ENCODE measurements around the gene LMAN1.
A peak's percentile ranks its signal among the peaks of the same experiment; 100 is the strongest.

Gene LMAN1, protein sequence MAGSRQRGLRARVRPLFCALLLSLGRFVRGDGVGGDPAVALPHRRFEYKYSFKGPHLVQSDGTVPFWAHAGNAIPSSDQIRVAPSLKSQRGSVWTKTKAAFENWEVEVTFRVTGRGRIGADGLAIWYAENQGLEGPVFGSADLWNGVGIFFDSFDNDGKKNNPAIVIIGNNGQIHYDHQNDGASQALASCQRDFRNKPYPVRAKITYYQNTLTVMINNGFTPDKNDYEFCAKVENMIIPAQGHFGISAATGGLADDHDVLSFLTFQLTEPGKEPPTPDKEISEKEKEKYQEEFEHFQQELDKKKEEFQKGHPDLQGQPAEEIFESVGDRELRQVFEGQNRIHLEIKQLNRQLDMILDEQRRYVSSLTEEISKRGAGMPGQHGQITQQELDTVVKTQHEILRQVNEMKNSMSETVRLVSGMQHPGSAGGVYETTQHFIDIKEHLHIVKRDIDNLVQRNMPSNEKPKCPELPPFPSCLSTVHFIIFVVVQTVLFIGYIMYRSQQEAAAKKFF

DNA sequence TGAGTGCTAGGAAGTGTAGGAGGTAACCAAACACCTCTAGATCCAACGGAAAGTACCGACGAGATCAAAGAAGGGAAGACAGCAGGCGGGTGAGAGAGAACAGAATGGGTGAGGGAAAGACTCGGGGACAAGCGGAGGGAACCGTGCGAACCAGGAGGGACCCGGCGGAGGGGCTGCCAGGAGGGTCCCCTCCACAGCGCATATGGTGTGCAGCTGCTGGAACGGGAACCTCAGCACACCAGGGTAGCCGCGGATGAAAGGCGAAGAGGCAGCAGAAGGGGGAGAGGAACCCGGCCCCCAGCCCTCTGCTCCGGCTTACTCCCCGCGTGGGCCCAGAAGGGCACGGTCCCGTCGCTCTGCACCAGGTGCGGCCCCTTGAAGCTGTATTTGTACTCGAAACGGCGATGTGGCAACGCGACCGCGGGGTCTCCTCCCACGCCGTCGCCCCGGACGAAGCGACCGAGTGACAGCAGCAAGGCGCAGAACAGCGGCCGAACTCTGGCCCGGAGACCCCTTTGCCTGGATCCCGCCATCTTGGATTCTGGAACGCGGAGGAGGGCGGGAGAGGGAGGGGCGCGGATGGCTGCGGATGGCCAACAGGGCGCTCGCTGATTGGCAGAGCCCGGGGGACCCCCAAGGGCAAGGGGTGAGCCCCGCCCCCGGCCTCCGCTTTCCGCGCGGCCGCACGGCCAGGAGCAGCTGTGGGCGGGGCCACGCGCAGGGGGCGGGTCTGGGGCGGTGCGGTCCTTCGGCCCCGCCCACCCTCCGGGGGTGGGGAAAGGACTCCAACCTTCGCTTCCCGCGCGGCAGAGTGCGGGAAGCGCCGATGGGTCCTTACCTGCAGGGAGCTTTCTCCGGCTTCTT, at the start of gene LMAN1:
Gene LMAN1 (minus strand): TSS at position 554 of the 864 bp plus-strand sequence. CDS start 21 bp downstream, at position 533.
- peak; percentile 95 for DNase-seq

DNA sequence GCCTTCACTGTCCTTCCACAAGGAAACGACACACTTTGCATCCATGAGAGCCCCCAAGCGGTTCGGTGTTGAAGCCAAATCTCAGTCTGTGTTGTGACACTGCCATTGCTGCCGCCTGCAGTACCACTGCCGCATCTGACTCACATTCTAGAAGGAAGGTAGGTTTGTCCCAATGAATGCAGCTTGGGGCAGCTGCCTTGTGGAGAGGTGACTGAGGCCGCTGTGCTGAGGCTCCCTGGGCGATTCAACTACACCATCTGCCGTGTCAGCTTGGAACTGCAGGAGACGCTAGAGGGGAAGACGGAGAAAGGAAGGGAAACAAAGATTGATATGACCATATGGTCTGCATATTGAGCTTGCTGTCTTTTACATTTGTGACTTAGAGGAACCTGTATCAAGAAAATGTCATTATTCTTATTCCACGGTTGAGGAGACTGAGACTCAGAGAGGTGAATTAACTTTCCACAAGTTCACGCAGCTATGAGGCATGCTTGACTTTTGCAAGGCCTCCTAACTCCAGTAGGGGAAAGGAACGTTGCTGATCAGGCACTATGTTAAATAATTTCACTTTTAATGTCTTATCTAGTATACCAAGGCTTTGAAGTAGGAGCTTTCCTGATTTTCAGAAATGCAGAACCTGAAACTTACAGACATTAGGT, 43.5 kb upstream of the LMAN1 start:
- DNase-seq, result peak; percentile 71

DNA sequence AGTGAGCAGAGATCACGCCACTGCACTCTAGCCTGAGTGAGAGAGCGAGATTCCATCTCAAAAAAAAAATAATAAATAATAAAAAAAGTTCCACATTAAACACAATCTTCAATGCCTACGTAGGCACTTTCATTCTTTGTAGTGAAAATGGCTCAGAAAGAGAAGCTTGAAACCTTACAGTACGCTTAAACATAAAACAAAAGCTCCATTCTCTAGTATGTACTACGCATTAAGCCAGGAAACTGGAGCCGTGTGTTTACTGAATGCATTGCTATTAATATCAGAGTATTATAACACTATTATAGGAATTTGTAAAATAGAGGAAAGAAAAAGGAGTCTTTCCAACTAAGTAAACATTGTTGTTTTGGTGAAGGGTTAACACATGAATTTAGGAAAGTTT, 41.3 kb upstream of the LMAN1 start:
- no peak for DNase-seq

DNA sequence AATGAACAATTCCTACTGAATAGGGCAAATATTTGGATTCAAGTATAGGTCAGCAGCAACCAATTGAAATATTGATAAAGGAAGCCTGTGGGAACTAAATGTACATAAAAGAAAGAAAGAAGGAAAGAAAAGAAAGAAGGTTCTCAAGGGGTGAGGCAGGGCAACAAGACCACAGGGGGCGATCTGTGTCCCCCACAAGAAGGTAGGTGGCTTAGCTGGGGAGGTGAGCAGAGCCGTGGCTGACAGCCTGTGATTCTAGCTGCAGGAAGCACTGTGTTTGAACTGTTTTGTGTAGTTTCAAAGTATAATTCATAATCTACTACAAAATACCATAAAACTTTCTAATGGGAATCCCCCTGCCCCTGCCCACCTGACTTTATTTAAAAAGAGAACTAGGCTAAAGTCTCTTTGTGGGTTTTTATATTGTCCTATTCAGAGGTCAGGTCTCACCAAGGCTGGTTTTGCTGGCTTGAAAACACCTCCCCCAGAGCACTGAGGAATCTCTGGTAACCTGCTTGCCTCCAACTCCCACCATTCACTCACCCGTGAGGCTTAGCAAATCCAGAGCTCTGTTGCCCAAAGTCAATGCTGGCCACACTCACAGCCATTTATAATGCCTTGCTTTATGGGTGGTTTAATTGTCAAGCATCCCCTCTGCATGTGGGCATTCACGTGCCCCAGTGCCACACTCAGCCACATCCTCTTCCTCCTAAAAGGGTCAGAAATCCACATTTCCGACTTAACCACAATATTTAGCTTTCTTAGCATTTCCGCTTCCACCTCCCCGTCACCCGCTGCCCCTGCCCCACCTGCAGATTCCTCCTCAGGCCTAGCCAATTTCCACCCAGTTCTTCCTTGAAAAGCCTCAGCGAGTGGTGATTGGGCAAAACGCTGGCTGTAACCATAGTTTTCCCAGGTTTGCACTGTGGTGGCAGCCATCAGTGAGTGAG, 36.4 kb upstream of the LMAN1 start:
- DNase-seq, result no peak

DNA sequence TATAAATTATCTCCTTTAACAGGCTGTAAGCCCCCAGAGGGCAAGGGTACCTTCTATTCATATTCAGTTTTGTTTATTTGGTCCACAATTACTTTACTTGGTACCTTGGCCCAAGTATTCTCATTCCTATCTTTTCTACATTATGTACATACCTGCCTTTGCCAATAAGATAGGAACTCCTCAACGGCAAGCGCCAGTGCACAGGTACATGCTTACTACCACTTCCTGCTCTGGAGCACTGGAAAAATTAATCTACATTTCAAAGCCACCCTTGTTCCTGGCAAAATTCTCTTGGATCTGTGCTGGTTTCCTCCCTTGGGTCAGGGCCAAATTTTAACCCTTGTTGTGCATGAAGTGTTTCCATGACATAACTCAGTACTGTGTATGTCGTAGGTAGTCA, 34.3 kb upstream of the LMAN1 start:
- no peak for DNase-seq

DNA sequence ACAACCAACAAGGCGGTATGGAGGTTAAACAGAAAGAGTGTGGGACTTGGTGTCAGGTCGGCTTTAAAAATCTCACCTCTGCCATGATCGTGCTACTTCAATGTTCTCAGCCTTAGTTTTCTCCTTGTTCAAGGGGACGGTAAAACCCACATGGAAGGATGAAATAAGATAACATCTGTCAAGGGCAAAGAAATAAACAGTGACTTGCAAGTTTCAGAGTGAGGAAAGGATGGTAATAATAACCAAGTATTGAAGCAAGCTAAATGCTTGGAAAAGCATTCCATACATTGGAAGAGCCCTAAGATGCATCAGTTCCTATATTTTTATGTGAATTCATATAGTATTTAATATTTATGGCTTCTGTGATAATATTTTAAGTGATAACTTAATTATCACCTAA, 29.8 kb upstream of the LMAN1 start:
- no peak for DNase-seq

DNA sequence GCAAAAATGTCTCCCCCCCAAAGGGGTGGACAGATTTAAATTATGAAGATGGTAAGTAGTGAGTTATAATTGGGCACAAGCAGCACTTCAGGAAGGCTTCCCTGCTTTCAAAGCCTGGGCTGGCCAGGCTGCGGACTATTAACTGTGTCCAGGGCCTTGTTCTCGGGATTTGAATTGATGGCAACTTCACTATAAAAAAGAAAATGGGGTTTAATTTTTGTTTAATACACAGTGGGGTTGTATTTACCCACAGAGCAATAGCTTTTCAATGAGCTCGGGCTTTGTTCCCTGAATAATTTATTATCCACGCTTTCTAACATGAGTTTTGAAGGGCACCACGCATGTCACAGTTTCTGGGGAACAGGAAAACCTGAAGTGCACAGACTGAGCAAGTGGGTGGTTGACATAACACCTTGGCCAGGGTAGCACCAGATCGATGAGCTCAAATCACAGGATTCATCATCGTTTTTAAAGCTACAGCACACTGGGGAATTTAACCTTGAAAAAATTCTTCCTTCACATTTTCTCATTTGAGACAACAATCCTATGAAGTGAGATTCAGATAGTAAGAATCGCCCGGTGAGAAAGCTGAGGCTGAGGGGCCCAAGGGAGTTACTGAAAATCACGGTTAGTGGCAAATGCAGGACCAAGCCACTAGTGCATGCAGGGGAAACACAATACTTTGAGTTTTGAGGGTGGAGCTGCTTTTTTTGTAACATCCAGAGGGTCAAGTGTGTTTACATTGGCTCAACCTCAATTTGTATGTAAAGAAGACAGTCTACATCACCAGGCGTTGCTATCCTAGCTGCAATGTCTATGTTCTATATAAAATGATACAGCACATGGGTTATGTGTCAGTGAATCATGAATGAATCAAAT, 28.9 kb upstream of the LMAN1 start:
- DNase-seq, result no peak

DNA sequence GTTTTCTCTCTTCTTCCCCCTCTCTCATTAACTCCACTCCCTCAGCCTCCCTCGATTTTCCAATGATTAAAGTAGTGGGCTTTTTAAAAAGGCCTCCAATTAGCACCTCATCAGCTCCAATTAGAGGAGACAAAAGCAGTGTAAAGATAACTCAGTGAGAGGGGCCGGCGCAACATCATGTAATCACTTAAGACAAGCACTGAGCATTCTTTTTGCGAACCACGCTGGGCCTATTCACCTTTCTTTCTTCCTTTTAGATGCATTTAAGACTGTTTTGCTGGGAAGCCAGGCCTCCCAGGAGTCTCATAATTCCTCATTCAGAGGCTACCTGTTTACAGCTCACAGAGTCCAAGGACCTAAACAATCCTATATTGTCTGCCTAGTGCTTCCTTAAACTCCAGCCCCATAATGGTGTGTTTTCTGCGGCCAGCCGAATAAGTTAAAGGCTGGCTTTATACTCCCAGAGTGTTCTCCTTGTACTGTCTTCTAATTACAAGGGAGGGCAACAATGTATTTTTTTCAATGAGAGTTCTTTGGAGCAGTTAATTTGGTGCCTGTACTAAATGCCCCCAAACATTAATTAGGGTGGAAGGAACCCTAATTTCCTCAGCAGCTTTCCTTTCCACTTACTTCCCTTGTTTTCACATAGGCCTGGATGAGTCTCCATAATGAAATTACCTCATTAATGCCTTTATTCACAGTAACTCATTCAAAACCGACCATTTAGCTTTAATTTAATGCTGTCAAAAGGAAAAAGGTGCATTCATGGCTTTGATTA, 28.0 kb upstream of the LMAN1 start:
- DNase-seq, result no peak

DNA sequence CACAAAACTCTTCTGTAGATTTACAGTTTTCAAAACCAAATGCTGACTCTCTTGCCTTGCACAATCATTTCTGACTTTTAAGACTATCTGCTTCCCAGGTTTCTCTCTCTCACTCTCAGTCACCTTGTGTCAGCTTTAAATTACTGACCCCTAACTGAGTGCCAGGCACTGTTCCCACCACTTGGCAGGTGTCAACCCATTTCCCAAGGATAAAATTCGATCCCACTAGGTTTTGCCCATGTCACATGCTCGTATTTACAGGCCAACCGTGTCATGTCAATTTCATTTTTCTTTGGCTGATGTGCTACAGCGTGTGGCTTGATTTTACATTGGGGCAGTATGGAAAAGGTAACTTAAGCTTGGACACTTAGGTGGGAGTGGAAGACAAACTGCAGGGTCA, 26.1 kb upstream of the LMAN1 start:
- DNase-seq, result no peak

DNA sequence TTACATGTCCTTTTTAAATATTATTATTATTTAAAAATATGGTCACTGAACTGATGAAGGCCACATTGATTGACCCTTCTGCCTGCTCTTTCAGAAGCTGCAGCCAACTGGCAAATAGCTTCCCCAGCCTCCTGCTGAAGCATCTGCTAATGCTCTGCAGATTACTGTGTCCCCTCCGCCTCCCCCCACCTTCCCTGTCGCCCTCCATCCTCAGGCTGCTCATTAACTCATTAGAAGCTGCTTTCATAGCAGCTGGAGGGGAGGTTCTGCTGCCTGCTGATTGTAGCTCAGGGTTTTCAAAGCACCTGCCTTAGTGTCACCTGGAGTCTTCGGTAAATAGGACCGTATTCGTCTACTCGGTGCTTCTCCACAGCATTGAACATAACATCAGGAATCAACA, 24.8 kb upstream of the LMAN1 start:
- no peak for DNase-seq

DNA sequence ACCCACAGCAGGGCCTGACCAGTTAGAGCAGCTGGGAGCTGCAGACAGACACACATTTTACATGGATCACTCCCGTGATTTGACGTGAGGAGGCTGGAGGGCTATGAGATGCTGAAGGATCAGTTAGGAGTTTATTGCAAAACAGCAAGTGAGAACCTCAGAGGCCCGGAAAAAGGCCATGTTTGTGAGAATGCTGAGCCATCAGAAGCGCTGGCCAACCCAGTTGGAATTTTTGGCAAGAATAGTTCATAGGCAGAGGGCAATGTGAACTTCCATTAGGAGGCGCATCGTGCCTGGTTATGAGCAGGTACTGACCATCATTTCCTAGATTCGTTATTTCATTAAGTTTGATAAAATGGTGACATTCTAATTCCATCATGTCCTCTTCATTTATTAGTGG, 23.3 kb upstream of the LMAN1 start:
- no peak for DNase-seq

DNA sequence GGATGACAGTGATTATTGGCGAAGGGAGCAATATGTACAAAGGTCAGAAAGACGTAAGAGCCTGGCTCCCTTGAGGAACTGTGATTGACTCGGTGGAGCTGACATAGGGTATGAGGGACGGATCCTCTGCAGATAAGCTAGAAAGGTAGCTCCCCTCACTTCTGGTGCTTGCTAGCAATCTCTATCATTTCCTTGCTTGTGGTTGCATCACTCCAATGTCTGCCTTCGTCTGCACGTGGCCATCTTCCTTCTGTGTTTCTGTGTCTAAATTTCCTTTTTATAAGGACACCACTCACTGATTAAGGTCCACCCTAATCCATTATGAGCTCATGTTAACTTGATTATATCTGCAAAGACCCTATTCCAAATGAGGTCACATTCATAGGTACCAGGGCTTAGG, 22.9 kb upstream of the LMAN1 start:
- DNase-seq, result no peak

DNA sequence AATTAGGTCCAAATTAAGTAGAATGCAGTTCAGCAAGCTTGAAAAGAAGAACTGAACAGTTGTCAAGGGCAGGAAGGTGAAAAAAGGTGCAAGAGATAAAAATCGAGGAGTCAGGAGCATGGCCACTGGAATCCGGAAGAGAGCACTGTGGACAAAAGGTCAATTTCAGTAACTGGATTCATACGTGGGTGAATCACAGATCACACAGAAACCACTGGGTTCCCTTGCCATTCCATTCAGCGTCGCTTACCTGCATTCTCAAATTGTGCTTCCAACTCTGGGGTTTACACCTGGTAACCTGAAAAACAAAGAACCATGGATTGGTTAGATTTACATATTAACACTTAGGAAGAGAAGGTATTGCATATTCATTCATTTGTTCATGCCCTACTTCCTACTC, 21.6 kb upstream of the LMAN1 start:
- DNase-seq, result no peak

DNA sequence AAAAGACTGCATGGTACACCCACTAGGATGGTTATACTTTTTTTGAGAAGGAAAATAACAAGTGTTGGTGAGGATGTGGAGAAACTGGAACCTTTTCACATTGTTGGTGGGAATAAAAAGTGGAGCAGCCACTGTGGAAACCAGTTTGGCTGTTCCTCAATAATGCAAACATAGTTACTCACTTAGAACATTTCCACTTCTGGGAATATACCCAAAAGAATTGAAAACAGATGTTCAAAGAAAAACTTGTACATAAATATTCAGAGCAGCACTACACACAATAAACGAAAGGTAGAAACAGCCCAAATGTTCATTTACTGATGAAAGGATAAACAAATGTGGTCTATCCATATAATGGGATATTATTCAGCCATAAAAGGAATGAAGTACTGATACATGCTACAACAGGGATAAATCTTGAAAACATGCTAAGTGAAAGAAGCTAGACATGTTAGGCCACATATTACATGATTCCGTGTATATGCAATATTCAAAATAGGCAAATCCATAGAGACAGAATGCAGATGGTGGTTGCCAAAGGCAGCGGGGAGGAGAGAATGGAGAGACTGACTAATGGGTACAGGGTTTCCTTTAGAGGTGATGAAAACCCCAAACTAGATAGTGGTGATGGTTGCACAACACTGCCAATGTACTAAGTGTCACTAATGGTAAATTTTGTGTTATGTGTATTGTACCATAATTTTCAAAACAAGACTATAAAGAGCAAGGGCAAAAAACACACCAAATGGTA, 20.9 kb upstream of the LMAN1 start:
- DNase-seq, result no peak

DNA sequence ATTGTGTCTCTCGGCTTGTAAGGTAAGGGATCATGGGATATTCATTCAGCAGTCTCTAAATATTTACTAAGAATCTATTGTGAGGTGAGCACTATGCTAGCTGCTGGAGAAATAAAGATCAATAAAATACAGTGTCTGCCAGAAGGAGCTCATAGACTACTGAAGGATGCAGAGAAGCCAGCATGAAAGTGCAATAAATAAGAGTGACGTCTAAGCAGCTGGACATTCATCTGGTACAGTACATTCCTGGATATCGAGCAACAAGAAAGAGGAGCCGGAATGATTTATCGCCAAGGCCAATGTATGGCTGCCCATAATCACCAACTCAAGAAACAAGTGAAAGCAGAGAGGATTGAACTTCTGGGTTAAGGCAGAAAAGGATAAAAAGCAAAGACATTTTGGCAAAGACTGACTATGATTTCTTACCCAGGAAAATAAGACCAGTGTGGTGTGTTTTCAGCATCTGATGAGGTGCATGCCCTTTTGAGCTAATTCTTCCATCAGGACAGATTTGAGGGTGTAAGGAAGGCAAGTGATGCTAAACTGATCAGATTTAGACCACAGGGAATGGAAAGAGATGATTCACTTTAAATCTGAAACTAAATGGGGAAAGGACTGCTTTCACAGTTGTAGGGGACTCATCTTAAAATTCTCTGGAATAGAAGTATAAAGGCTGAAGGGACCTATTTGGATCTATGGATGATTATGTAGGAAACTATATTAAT, 18.7 kb upstream of the LMAN1 start:
- no peak for DNase-seq

DNA sequence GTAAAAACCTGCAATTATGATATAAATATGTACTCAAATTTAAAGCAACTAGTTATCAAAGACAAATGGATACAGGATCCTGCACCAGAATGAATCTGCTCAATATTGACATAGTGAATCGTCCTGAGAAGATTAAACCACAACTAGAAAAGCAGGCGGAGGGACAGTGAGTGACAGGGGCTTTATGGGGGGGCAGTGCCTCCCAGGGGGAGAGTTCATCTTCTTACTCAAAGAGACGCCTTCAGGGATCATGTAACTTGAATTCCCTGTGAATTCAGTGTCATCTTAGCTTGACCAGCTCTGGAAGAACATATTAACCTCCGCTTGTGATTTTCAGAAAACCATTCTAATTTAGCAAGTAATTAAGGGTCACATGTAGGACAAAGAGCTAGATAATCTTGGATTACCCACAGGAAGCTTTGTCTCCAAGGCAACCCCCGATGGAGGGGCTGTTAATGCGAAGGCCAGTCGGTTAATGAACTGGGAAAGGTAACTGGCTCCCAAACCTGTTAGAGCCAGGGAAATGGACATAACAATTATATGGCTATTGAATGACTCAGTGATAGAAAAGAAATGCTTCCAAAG, 17.4 kb upstream of the LMAN1 start:
- DNase-seq, result no peak

DNA sequence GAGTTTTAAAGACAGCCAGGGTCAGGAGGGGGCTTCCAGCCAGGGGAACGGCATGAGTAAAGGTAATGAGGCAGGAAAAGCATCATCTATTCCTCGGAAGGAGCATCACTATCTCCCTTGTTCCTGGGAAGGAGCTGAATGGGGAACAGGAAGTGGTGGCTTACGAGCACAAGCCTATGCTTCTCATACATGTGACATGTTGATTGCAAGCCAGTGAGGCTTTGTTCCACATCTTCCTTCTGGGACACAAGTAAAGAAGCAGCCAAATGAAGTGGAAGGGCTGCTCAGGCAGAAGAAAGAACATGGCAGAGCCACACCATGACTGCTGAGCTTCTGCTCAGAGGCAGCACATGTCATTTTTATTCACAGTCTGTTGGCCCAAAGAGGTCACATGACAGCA, 15.1 kb upstream of the LMAN1 start:
- DNase-seq, result no peak

DNA sequence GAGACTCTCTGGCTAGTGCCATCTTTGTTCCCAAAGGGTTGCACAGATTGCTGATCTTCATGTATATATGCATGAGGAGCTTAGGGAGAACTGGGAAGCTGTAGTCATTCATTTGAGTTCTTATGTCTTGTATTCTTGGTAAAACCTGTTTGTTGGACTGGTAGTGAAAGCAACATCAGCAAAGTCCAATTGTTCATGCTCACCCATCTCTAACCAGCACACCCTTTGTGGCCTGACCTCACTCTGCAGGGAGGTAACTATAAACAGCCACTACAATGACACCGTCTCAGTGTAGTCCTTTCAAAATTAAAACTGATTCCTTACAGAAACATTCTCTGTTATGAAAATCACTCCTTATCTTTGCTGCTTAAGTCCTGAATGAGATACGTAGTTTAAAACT, 13.9 kb upstream of the LMAN1 start:
- DNase-seq, result no peak

DNA sequence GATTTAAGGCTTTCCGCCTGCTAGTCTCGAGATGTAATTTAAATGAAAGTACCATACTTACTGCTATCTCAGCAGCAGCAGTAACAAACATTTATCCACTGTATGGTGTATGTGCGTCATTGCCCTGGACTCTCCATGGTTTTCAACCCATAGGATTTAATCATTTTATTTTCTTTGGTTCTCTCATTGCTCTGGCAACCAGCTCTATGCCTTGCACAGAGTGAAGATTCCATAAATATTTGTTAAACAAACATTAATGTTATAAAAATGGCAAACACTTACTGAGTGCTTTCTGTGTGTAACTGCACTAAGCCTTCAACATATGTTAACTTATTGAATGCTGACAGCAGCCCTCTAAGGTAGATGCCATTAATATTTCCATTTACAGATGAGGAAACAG, 1.3 kb upstream of the LMAN1 start:
- DNase-seq, result no peak
